GM19397 (cell line): ENCODE results near the gene SYNGR1.

Experiments
- ATAC-seq: cut with Tn5 transposase; IDR thresholded peaks from one replicate; pipeline ENCODE4 v1.9.1; 2021; ENCODE audit warnings: mild to moderate bottlenecking, moderate library complexity; ENCODE audit not compliant: unreplicated experiment

Gene SYNGR1

GRCh38 chr22:39428597-39429071 lies 78.8 kb downstream of the SYNGR1 start:
- no peak for ATAC-seq

- ATAC-seq, result no peak
Measured at GRCh38 chr22:39429186-39429585, 79.4 kb downstream of the SYNGR1 start.

GRCh38 chr22:39429916-39430575 lies 80.3 kb downstream of the SYNGR1 start:
- no peak for ATAC-seq

DNA sequence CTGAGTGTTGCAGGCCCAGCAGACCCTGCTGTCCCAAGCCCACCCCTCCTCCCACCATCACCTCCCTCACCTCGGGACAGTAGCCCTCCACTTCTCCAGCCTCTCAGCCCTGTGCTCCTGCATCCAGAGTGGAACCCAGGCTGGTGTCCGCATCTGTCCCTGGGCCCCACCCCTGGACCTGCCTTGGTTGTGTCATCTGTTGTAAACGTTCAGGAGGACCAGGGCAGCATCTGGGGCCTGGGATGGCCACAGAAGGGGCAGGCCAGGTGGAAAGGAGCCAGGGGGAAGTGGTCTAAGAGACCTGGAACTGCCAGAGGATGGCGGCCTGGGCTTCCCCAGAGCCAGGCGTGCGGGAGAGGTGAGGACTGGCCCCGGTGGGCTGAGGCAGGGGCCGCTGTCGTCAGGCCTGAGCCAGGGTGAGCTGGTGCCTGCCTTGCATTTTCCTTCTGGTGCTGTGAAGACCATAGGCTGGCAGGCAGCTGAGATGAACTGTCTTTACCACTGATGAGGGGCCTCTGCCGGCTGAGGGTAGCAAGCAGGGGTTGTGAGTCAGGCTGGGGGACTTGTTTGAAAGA lies 80.9 kb downstream of the SYNGR1 start:
- no peak for ATAC-seq

DNA sequence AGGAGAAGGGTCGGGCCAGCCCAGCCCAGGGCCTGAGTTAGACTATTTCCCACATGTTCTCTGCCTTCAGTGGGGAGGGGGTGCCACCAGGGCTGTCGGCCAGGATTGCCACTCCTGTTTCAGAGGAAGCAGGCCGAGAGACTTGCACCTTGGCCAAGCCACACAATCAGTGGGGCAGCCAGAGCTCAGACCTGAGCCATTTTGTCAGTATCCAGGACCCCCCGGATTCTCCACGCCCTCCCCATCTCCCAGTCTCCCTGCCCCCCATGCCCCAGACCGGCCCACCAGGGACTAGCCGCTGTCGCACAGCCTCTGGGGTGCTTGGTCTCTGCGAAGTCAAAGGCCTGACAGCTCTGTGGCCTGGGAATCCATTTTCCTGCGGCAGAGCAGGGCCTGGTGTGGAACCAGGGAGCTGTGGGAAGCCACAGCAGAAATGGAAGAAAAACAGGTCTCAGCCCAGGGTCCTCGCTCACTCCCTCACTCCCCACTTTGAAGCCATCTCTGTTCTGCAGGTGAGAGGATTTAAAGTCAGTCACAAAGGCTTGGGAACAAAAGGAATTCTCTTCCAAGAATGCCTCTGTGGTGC lies 81.5 kb downstream of the SYNGR1 start:
- ATAC-seq, result no peak

GRCh38 chr22:39431821-39432251 lies 82.0 kb downstream of the SYNGR1 start:
- no peak for ATAC-seq

- ATAC-seq, result no peak
Measured at GRCh38 chr22:39432361-39432811, 82.6 kb downstream of the SYNGR1 start.

- ATAC-seq, result no peak
Measured at GRCh38 chr22:39433476-39434242, 83.9 kb downstream of the SYNGR1 start.

- no peak for ATAC-seq
Measured at GRCh38 chr22:39434243-39434653, 84.5 kb downstream of the SYNGR1 start.

GRCh38 chr22:39434721-39435120 lies 84.9 kb downstream of the SYNGR1 start:
- ATAC-seq, result no peak
